ENCODE data around the gene MUS81.

Gene MUS81

GRCh38 chr11:65870706-65871681, 10.8 kb downstream of the MUS81 start:
- TF ChIP-seq GATA3 (IDR thresholded peaks at IDR 0.05; ENCODE audit: low read depth, low read length): no peak
- no peak for TF ChIP-seq GATA2 (IDR thresholded peaks at IDR 0.05; ENCODE audit: low read depth, low read length)

DNA sequence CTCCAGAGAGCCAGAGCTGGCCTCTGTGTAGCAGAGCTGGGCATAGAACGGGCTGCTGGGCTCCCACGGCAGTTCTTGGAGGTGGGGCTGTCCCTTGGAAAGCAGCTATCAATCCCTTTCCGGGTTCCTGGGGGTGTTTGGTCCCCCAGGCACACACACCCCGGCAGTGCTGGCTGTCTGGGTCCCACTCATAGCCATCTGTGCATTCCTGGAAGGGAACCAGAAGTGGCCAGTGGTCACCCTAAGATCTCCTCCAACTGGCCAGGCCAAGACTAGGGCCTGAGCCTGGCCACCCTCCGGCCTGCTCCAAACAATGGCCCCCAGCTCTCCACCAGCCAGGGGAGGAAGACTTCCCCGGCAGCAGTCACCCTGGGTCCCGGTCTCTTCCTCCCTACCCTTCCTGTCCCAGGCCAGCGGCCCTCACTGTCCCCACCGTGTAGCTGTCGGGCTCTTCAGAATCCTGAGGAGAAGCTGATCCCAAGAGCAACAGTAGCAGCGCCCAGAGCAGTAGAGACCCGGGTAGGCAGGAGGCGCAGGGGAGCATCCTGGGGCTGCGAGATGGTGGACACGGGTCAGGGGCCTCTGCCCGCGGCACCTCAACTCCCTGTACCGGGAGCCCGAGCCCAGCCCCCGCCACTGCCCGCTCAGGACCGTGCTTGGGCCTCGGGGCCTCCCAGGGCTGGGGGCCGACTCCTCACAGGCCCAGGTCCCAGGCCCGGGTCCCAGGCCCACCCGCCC, 11.7 kb downstream of the MUS81 start:
- TF ChIP-seq GATA3 (IDR thresholded peaks at IDR 0.05; ENCODE audit: low read depth, low read length): no peak
- TF ChIP-seq GATA2 (IDR thresholded peaks at IDR 0.05; ENCODE audit: low read depth, low read length): no peak

- no peak for TF ChIP-seq GATA3 (IDR thresholded peaks at IDR 0.05; ENCODE audit: low read depth, low read length)
- no peak for TF ChIP-seq GATA2 (IDR thresholded peaks at IDR 0.05; ENCODE audit: low read depth, low read length)
Observed at GRCh38 chr11:65872586-65873317, 12.5 kb downstream of the MUS81 start, which contains the start of gene EFEMP2. EFEMP2 (minus strand) TSS chr11:65872800; CDS start chr11:65872354, 446 bp downstream.

DNA sequence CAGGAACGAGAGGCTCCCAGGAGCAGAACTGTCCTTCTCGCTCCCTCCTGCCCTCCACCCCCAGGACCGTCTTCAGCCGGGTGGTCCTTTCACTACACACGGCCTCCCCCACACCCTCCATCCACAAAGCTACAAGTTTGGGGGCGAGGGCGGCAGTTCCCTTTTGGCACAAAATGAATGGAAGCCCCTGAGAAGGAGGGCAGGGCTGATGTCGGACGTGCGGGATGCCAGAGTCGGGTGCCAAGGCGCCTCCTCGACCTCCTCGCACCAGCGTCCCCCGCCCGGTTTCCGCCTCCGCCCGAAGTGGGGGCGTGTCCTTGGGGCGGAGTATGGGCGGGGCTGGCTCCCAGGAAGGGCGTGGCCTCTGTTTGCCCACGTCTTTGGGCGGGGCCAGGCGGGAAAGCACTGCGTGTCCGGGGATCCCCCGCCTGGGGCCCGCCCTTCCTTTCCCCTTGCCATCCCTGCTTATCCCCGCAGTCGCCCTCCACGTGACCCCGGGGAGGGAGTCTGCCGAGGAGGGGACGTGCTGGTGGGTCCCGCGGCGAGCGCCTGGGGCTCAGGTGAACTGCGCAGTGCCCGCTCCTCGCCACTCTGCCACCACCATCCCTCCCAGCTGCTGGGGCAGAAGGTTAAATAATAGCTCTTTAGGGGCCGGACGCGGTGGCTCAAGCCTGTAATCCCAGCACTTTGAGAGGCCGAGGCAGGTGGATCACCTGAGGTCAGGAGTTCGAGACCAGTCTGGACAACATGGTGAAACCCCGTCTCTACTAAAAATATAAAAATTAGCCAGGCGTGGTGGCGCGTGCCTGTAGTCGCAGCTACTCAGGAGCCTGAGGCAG, 13.3 kb downstream of the MUS81 start:
- TF ChIP-seq GATA2 (IDR thresholded peaks at IDR 0.05; ENCODE audit: low read depth, low read length) (no peak), GATA3 (IDR thresholded peaks at IDR 0.05; ENCODE audit: low read depth, low read length) (no peak)

GRCh38 chr11:65879617-65880016, 19.4 kb downstream of the MUS81 start, which contains the start of gene CTSW:
CTSW (plus strand) TSS chr11:65879837; CDS start chr11:65879855, 18 bp downstream.
- TF ChIP-seq GATA3 (IDR thresholded peaks at IDR 0.05; ENCODE audit: low read depth, low read length): no peak
- no peak for TF ChIP-seq GATA2 (IDR thresholded peaks at IDR 0.05; ENCODE audit: low read depth, low read length)

DNA sequence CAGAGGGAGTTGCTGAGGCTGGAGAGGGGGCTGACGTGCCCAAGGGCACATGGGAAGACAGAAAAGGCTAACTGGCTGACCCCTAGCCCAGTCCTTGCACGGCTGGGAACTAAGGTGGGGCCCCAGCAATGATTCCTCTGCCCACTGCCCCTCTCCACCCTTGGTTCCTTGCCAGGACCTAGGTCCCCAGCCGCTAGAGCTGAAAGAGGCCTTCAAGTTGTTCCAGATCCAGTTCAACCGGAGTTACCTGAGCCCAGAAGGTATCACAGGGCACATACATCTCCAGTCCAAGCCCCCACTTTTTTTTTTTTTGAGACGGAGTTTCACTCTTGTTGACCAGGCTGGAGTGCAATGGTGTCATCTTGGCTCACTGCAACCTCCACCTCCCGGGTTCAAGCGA, 19.8 kb downstream of the MUS81 start:
- TF ChIP-seq GATA3 (IDR thresholded peaks at IDR 0.05; ENCODE audit: low read depth, low read length): no peak
- TF ChIP-seq GATA2 (IDR thresholded peaks at IDR 0.05; ENCODE audit: low read depth, low read length): no peak

DNA sequence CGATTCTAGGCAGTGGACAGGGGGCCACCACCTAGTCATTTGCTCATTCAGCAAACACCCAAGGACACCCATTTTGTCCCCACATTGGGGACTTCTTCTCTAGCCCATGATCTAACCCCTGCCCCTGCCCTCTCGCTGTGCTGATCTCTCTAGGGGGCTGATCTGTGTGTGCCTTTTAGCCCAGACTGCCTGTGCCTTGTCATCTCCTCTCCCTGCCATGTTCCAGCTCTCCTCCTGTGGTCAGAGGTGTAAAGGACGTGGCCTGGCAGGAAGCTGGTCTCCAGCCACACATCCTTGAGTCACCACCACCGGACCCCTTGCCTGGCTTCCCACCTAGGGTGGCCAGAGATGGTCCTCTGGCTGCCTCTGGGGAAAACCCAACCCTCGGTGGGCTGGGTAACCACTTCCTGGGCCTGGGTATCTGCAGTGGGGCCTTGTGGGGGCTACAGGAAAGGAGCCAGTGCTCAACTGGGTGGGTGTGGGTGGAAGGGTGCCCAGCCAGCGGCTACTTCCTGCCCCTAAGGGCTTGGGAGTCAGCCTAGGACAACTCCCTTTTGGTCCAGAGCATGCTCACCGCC, 20.7 kb downstream of the MUS81 start:
- no peak for TF ChIP-seq GATA3 (IDR thresholded peaks at IDR 0.05; ENCODE audit: low read depth, low read length)
- TF ChIP-seq GATA2 (IDR thresholded peaks at IDR 0.05; ENCODE audit: low read depth, low read length): no peak

- no peak for TF ChIP-seq GATA3 (IDR thresholded peaks at IDR 0.05; ENCODE audit: low read depth, low read length)
- no peak for TF ChIP-seq GATA2 (IDR thresholded peaks at IDR 0.05; ENCODE audit: low read depth, low read length)
Observed at GRCh38 chr11:65882120-65883057, 22.2 kb downstream of the MUS81 start.

GRCh38 chr11:65883058-65883761, 23.0 kb downstream of the MUS81 start:
- no peak for TF ChIP-seq GATA3 (IDR thresholded peaks at IDR 0.05; ENCODE audit: low read depth, low read length)

- TF ChIP-seq GATA3 (IDR thresholded peaks at IDR 0.05; ENCODE audit: low read depth, low read length) (no peak), GATA2 (IDR thresholded peaks at IDR 0.05; ENCODE audit: low read depth, low read length) (no peak)
Observed at GRCh38 chr11:65883786-65884715, 23.8 kb downstream of the MUS81 start.

Data from SH-SY5Y (cell line).